ENCODE measurements around the gene NR2F6.

The NR2F6 gene

DNA sequence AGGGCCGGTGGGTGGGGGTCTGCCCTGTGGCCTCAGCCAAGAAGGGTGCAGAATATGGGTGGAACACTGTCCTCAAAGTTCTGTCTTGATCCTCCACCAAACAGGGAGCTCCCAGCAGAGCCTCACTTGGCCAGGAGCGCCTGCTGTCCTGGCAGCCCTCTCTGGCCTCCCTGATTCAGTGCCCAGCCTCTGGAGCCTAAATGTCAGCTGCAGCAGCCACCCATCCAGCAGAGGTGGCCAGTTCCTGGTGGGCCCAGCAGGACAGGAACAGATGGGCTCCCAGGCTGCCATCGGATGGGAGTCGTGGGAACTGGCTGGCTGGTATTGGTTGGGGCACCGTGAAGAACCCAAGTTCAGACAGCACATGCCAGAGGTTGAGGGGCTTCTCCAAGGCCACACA lies 32.4 kb downstream of the NR2F6 start:
- no peak overlapping the region for H3K4me3 ChIP-seq (ENCODE audit: low read depth, low read length)
- TF ChIP-seq, protein P1, sequence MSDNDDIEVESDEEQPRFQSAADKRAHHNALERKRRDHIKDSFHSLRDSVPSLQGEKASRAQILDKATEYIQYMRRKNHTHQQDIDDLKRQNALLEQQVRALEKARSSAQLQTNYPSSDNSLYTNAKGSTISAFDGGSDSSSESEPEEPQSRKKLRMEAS (IDR thresholded peaks at IDR 0.05; ENCODE audit: low read depth, low read length): no peak
- DNase-seq (ENCODE audit: low read depth): no peak

DNA sequence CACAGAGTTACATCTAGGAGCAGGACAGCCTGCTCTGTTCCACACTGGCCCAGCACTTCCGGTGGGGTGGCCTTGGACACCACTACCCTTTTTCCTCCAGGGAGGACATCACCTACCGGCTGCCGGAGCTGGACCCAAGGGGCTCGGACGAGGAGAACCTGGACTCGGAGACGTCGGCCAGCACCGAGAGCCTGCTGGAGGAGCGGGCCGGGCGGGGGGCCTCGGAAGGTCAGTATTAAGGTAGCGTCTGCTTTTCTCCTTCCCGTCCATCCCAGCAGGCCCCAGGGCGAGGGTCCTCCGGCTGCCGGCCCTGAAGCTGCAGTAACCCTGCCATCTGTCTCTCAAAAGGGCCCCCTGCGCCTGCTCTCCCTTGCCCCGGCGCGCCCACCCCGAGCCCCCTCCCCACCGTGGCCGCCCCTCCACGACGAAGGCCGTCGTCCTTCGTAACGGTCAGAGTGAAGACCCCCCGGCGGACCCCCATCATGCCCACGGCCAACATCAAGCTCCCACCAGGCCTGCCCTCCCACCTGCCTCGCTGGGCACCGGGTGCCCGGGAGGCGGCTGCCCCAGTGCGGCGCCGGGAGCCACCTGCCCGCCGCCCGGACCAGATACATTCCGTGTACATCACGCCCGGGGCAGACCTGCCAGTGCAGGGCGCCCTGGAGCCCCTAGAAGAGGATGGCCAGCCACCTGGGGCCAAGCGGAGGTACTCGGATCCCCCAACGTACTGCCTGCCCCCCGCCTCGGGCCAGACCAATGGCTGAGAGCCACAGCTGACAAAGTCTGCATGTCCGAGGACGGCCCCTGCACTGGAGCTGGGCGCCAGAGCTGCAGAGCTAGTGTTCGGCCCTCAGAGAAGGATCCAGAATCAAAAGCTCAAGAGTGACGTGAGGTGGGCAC lies 33.9 kb downstream of the NR2F6 start:
- DNase-seq (ENCODE audit: low read depth): no peak
- no peak overlapping the region for H3K4me3 ChIP-seq (ENCODE audit: low read depth, low read length)
- TF ChIP-seq, protein P1 (IDR thresholded peaks at IDR 0.05; ENCODE audit: low read depth, low read length): no peak
- TF ChIP-seq POLR2A (IDR thresholded peaks at IDR 0.05; ENCODE audit: extremely low read depth, insufficient read length) (no peak), MYC (IDR thresholded peaks at IDR 0.05; ENCODE audit: low read depth, low read length) (no peak)

DNA sequence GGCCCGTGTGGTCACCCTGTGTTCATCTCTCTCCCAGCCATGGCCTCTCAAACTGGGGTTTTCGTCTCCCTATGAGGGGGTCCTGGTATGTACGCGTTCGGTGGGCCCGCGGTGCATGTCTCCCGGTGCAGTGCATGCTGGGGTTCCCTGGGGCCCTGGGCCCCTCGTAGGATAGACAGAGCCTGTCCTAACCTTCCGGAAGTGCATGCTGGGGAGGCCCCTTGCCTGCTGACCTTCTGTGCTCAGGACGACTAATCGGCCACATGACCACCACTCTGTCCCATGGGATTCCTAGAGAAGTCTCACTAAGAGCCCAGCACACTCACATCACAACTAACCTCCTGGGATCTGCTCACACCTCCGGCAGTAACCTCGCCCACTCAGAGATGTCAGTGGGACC lies 35.4 kb downstream of the NR2F6 start:
- no peak overlapping the region for H3K4me3 ChIP-seq (ENCODE audit: low read depth, low read length)
- no peak for DNase-seq (ENCODE audit: low read depth)
- no peak for TF ChIP-seq MYC (IDR thresholded peaks at IDR 0.05; ENCODE audit: low read depth, low read length)
- TF ChIP-seq POLR2A (IDR thresholded peaks at IDR 0.05; ENCODE audit: extremely low read depth, insufficient read length): no peak
- TF ChIP-seq, protein P2, sequence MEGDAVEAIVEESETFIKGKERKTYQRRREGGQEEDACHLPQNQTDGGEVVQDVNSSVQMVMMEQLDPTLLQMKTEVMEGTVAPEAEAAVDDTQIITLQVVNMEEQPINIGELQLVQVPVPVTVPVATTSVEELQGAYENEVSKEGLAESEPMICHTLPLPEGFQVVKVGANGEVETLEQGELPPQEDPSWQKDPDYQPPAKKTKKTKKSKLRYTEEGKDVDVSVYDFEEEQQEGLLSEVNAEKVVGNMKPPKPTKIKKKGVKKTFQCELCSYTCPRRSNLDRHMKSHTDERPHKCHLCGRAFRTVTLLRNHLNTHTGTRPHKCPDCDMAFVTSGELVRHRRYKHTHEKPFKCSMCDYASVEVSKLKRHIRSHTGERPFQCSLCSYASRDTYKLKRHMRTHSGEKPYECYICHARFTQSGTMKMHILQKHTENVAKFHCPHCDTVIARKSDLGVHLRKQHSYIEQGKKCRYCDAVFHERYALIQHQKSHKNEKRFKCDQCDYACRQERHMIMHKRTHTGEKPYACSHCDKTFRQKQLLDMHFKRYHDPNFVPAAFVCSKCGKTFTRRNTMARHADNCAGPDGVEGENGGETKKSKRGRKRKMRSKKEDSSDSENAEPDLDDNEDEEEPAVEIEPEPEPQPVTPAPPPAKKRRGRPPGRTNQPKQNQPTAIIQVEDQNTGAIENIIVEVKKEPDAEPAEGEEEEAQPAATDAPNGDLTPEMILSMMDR (IDR thresholded peaks at IDR 0.05; ENCODE audit: low read depth, low read length): no peak
- TF ChIP-seq, protein P1 (IDR thresholded peaks at IDR 0.05; ENCODE audit: low read depth, low read length): no peak

DNA sequence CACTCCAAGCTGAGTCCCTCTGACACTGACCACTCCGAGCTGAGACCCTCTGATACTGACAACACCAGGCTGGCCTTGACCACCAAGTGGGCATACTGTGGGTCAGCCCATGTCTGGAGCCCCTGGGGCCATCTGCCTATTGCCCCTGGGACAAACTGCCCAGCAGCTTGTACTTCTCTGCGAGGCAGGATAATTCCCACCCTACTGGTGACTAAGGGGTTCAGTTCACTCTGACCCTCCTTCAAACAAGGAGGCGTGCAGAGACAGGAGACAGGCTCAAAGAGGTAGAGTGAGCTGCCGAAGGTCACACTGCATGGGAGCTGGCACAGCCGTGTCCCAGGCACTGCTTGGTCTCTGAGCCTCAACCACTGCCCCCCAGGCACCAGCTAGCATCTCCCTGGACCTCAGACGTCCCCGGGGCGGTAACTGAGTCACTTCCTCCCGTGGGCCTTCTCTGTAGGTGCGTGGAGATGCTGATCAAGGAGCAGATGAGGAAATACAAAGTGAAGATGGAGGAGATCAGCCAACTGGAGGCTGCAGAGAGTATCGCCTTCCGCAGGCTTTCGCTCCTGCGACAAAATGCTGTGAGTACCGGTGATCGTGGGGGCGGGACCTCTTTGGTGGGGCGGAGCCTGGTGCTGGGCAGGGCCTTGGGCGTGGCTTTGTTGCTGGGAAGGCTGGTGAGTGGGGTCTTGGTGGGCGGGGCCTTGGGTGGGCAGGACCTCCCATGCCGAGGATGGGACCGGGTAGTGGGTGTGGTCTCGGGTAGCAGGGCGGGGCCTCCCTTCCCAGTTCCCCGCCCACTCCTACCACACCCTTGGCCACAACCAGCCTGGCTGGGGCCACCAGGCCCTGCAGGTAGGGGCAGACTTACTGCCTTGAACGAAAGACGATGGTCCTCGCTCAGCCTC lies 36.3 kb downstream of the NR2F6 start:
- TF ChIP-seq POLR2A (IDR thresholded peaks at IDR 0.05; ENCODE audit: extremely low read depth, insufficient read length) (no peak), MYC (IDR thresholded peaks at IDR 0.05; ENCODE audit: low read depth, low read length) (no peak)
- TF ChIP-seq, protein P2 (IDR thresholded peaks at IDR 0.05; ENCODE audit: low read depth, low read length): no peak
- TF ChIP-seq, protein P1 (IDR thresholded peaks at IDR 0.05; ENCODE audit: low read depth, low read length): no peak
- peak; percentile 76 for DNase-seq (ENCODE audit: low read depth)
- H3K4me3 ChIP-seq (ENCODE audit: low read depth, low read length): no peak overlapping the region

DNA sequence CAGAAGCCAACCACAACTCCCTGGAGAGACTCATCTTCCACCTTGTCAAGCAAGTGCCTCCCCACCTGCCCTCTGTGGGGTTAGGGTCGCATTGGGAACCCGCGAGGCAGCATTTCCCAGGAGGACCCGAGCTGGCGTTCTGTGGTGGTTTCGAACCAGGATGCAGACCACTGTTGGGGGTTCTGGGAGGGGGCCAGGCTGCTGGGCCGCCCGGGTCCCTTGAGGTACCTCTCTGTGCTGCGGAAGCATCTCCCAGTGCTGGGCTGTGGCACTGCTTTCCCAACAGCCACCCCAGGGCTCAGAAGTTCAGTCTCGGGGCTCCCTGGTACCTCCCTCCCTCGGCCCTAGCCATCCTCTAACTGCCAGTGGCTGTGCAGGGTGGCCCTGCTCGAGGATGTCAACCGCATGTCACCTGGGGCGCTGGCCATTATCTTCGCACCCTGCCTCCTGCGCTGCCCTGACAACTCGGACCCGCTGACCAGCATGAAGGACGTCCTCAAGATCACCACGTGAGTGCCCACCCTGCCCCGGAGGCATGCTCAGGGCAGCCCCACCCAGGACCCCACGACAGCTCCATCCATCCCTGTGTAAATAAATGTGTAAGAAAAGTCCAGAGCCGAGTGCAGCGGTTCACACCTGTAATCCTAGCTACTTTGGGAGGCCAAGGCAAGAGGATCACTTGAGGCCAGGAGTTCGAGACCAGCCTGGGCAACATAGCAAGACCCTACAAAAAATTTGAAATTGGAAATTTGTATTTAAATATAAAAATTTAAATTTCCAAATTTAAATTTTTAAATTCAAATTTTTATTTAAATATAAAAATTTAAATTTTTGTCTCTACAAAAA lies 38.8 kb downstream of the NR2F6 start:
- TF ChIP-seq POLR2A (IDR thresholded peaks at IDR 0.05; ENCODE audit: extremely low read depth, insufficient read length) (no peak), MYC (IDR thresholded peaks at IDR 0.05; ENCODE audit: low read depth, low read length) (no peak)
- TF ChIP-seq, protein P1 (IDR thresholded peaks at IDR 0.05; ENCODE audit: low read depth, low read length): no peak
- TF ChIP-seq, protein P2 (IDR thresholded peaks at IDR 0.05; ENCODE audit: low read depth, low read length): no peak
- H3K4me3 ChIP-seq (ENCODE audit: low read depth, low read length): no peak overlapping the region
- no peak for DNase-seq (ENCODE audit: low read depth)

Data from NB4 (cell line).